Fibroblast of lung (primary cell): Measurements from ENCODE around the gene THSD7A. TPM values are rescaled to one million over a fixed set of nuclear protein-coding genes. Genes with fewer than 3 reads are reported as not detected.

ENCODE experiments used
- DNase-seq, 2 donors: peaks; one replicate each; pipeline versions ENCODE4 v3.0.0 to v3.0.0-alpha.2; 2010; ENCODE audit warnings: low read depth in 2 of 2
- H2AFZ ChIP-seq: 2 replicates; pipeline ENCODE4 v1.5.1; 2012; ENCODE audit warnings: low read length, control low read depth, inconsistent platforms
- H3K27ac ChIP-seq: 2 replicates; pipeline ENCODE4 v1.5.1; 2011; ENCODE audit warnings: low read length, control low read depth; ENCODE audit not compliant: insufficient read depth
- H3K27me3 ChIP-seq: 2 replicates; pipeline ENCODE4 v1.5.1; 2011; ENCODE audit warnings: mild to moderate bottlenecking, low read length; ENCODE audit not compliant: control insufficient read depth, insufficient read depth
- H3K36me3 ChIP-seq: 2 replicates; pipeline ENCODE4 v1.5.1; 2011; ENCODE audit warnings: low read length; ENCODE audit not compliant: control insufficient read depth, insufficient read depth
- H3K4me1 ChIP-seq: 2 replicates; pipeline ENCODE4 v1.5.1; 2011; ENCODE audit warnings: low read length; ENCODE audit not compliant: control insufficient read depth, insufficient read depth; ENCODE audit errors: extremely low read depth
- H3K4me2 ChIP-seq: 2 replicates; pipeline ENCODE4 v1.5.1; 2011; ENCODE audit warnings: low read length, control low read depth; ENCODE audit not compliant: insufficient read depth; ENCODE audit errors: extremely low read depth
- H3K4me3 ChIP-seq, 4 experiments: fragments of 200-600 bp in 1 of 4; sonication (generic) in 1 of 4; replicated peaks in 1 of 4; 2 replicates each; pipeline ENCODE4 v1.5.1; 2011 to 2016; ENCODE audit warnings: low read length in 4 of 4, low read depth in 3 of 4, mild to moderate bottlenecking in 3 of 4, control low read depth in 2 of 4, inconsistent platforms in 1 of 4, mixed read lengths in 1 of 4; ENCODE audit not compliant: insufficient read depth in 1 of 4; ENCODE audit errors: control extremely low read depth in 1 of 4
- H3K79me2 ChIP-seq: 2 replicates; pipeline ENCODE4 v1.5.1; 2012; ENCODE audit warnings: mild to moderate bottlenecking, low read length, inconsistent platforms; ENCODE audit not compliant: control insufficient read depth, insufficient read depth
- H3K9ac ChIP-seq: 2 replicates; pipeline ENCODE4 v1.5.1; 2011; ENCODE audit warnings: mild to moderate bottlenecking, low read length, control low read depth; ENCODE audit not compliant: insufficient read depth
- H3K9me3 ChIP-seq: 2 replicates; pipeline ENCODE4 v1.5.1; 2012; ENCODE audit warnings: low read depth, low read length; ENCODE audit not compliant: control insufficient read depth, insufficient read depth
- H4K20me1 ChIP-seq: 2 replicates; pipeline ENCODE4 v1.5.1; 2011; ENCODE audit warnings: low read length; ENCODE audit not compliant: control insufficient read depth, insufficient read depth; ENCODE audit errors: extremely low read depth
- EZH2 ChIP-seq: IDR thresholded peaks from 2 replicates; pipeline ENCODE4 v1.5.1; 2012; ENCODE audit warnings: low read length, control low read depth, mild to moderate bottlenecking; ENCODE audit errors: missing control alignments
- polyA plus RNA-seq, 2 donors: library from polyadenylated mRNA; depleted of rRNA in 1 of 2; stranded (reverse) in 1 of 2; unstranded in 1 of 2; fragments of >200 nt; gene quantifications; 2 replicates each; pipeline ENCODE4 v1.2.1, GENCODE V29; 2011 to 2012; ENCODE audit warnings: missing spikeins in 1 of 2
- total RNA-seq: library from RNA; depleted of rRNA; stranded (reverse); fragments of >200 nt; gene quantifications from 2 replicates; pipeline ENCODE4 v1.2.1, GENCODE V29; 2014
- TF ChIP-seq, protein P1 (sequence below), 2 donors: IDR thresholded peaks in 1 of 2; conservative IDR thresholded peaks in 1 of 2; 1 replicate in 1 of 2; 2 replicates in 1 of 2; pipeline ENCODE4 v1.5.1; 2011 to 2012; ENCODE audit warnings: low read length in 2 of 2, control low read depth in 1 of 2, inconsistent platforms in 1 of 2, low read depth in 1 of 2, mild to moderate bottlenecking in 1 of 2

The THSD7A gene
- total and polyA plus RNA-seq, 2 donors (not counting 1 experiment from before 2014, with no cell fraction given) = 0.02 to 0.83 TPM

DNA sequence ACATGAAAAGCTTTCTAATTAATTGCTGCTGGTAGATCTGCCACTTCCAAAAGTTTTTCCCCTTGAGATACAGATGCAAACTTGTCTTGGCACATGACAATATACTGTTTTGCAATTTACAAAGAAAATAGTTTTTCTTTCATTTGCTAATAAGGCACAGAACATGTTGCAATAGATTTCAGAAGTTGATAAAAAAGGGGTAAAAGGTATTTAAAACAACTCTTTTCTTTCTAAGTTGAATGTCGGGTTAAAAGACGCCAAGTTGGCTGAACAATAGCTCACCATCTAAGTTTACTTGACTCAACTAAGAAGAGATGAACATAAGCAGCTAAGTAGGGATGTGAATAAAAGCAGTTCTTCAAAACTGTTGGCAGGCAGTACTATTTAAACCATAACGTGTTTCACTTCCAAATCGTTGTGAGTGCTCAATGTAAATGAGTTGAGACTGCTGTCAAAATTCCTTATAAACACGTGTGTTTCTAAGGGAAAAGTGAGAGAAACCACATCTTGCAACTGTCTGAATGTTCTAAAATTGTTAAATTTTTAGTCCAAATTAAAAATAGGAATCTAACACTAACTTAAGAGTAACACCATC lies 14.5 kb upstream of the THSD7A start:
- peak; percentile 10 to 38 for DNase-seq
- Histone ChIP-seq H3K9me3 (no peaks in the 10 kb centered on the region), H3K27me3 (no peaks in the 10 kb centered on the region), H3K79me2 (no peaks in the 10 kb centered on the region), H3K36me3 (no peaks in the 10 kb centered on the region), H3K4me2 (no peak overlapping the region), H3K9ac (no peak overlapping the region), H3K4me3 (no peak overlapping the region), H3K27ac (no peak overlapping the region), H4K20me1 (no peaks in the 10 kb centered on the region), H3K4me1 (no peaks in the 10 kb centered on the region), H2AFZ (no peak overlapping the region)
- no peak for TF ChIP-seq EZH2
- TF ChIP-seq, protein P1, sequence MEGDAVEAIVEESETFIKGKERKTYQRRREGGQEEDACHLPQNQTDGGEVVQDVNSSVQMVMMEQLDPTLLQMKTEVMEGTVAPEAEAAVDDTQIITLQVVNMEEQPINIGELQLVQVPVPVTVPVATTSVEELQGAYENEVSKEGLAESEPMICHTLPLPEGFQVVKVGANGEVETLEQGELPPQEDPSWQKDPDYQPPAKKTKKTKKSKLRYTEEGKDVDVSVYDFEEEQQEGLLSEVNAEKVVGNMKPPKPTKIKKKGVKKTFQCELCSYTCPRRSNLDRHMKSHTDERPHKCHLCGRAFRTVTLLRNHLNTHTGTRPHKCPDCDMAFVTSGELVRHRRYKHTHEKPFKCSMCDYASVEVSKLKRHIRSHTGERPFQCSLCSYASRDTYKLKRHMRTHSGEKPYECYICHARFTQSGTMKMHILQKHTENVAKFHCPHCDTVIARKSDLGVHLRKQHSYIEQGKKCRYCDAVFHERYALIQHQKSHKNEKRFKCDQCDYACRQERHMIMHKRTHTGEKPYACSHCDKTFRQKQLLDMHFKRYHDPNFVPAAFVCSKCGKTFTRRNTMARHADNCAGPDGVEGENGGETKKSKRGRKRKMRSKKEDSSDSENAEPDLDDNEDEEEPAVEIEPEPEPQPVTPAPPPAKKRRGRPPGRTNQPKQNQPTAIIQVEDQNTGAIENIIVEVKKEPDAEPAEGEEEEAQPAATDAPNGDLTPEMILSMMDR (conservative IDR thresholded peaks at IDR 0.05 in 1 of 2, IDR thresholded peaks at IDR 0.05 in 1 of 2; ENCODE audit: low read depth in 1 of 2, low read length in 2 of 2) = no peak

DNA sequence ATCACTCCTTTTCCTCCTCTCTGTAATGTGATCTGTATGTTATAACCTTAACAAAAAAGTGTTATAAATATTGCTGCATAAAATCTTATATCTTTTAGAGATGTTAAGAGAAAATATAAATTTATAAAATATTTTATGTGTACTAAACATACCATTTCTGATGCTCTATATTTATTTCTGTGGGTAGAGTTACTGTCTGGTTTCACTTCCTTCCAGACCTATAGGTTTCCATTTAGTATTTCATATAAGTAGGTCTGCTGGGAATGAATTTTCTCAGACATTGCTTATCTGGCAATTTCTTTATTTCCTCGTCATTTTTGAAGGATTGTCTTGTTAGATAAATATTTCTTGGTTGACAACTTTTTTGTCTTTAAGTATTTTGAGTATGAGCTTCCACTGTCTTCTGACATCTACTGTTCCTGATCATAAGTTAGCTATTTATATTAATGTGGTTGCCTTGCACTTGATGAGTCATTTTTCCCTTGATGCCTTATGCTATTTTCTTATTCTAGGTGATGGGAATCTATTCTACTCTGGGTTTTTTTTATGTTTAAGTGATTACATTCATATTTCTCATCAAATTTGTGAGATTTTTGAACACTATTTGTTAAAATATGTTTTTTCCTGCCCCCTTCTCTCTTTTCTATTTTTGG lies 11.2 kb upstream of the THSD7A start:
- Histone ChIP-seq H3K4me1 (no peaks in the 10 kb centered on the region), H3K9me3 (no peaks in the 10 kb centered on the region), H4K20me1 (no peaks in the 10 kb centered on the region), H3K4me2 (no peak overlapping the region), H3K27me3 (no peaks in the 10 kb centered on the region), H3K36me3 (no peaks in the 10 kb centered on the region), H3K27ac (no peak overlapping the region), H2AFZ (no peak overlapping the region), H3K4me3 (no peak overlapping the region), H3K79me2 (no peaks in the 10 kb centered on the region), H3K9ac (no peak overlapping the region)
- DNase-seq = peak in 1 of 2 donors; percentile 64
- TF ChIP-seq, protein P1 (conservative IDR thresholded peaks at IDR 0.05 in 1 of 2, IDR thresholded peaks at IDR 0.05 in 1 of 2; ENCODE audit: low read depth in 1 of 2, low read length in 2 of 2) = no peak

DNA sequence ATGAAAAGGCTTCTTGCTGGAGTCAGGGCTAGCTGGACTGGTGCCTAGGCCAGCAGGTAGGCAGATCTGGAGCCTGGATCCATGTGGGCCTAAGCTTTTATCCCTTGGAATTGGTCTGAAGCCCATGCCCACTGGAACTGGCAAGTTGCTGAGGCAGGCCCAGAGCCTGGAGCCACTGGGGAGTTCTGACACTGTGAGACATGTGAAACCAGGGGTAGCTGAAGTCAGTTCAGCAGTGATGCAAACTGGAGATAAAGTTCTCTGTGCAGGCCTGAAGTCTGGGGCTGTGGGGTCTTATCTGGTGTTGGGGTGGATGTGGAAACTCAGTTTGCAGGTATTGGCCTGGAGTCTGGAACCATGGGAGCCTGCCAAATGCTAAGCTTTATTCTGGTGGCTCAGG lies 9.7 kb upstream of the THSD7A start:
- Histone ChIP-seq H3K9me3 (no peaks in the 10 kb centered on the region), H2AFZ (no peak overlapping the region), H3K27me3 (no peaks in the 10 kb centered on the region), H4K20me1 (no peaks in the 10 kb centered on the region), H3K4me3 (no peak overlapping the region), H3K4me2 (no peak overlapping the region), H3K79me2 (no peaks in the 10 kb centered on the region), H3K27ac (no peak overlapping the region), H3K36me3 (no peaks in the 10 kb centered on the region), H3K4me1 (no peaks in the 10 kb centered on the region), H3K9ac (no peak overlapping the region)
- DNase-seq = no peak
- TF ChIP-seq, protein P1 (conservative IDR thresholded peaks at IDR 0.05 in 1 of 2, IDR thresholded peaks at IDR 0.05 in 1 of 2; ENCODE audit: low read depth in 1 of 2, low read length in 2 of 2) = no peak
- TF ChIP-seq EZH2 = no peak
